CD4-positive, alpha-beta T cell (primary cell): ENCODE results near the gene MUC21. TPM values are rescaled to one million over a fixed set of nuclear protein-coding genes. Genes with fewer than 3 reads are reported as not detected.
"Not testable (repeated sequence)": the region's sequence is repeated elsewhere in the genome, so short reads cannot be mapped to it uniquely, and the experiment has no call there.

Experiments used
- ATAC-seq: fragments of 200-7000 bp; cut with Tn5 transposase; one replicate; pipeline ENCODE4 v1.10.0; 2022; ENCODE audit warnings: mild to moderate bottlenecking; ENCODE audit not compliant: poor library complexity
- CTCF ChIA-PET: fragments of 350-600 bp; sonication (Branson Sonifier 250); formaldehyde crosslinking; loops from one replicate; lab custom pipeline; 2021; ENCODE audit warnings: antibody characterized with exemption, inconsistent platforms; lab: Charles Lee
- POLR2A ChIA-PET: fragments of 350-600 bp; sonication (Branson Sonifier 250); formaldehyde crosslinking; loops from one replicate; lab custom pipeline; 2021; ENCODE audit warnings: antibody characterized with exemption, inconsistent platforms; lab: Charles Lee
- DNase-seq, 14 experiments: peaks; one replicate each; pipeline ENCODE4 v3.0.0-alpha.2; 2013 to 2020; ENCODE audit warnings: mixed read lengths in 2 of 14
- H3K27ac ChIP-seq, 2 donors: one replicate each; pipeline versions ENCODE4 v1.5.1 to v1.7.0; 2013; ENCODE audit warnings: low read length in 2 of 2, low read depth in 1 of 2, mild to moderate bottlenecking in 1 of 2
- H3K27me3 ChIP-seq, 2 experiments: 1 replicate in 1 of 2; 2 replicates in 1 of 2; pipeline versions ENCODE4 v1.6.1 to v1.7.0; 2013; ENCODE audit warnings: low read length in 2 of 2, control low read depth in 1 of 2, mild to moderate bottlenecking in 1 of 2, moderate library complexity in 1 of 2; ENCODE audit not compliant: insufficient read depth in 2 of 2, control insufficient read depth in 1 of 2
- H3K36me3 ChIP-seq: one replicate; pipeline ENCODE4 v1.6.1; 2013; ENCODE audit warnings: low read length, control low read depth; ENCODE audit not compliant: insufficient read depth
- H3K4me1 ChIP-seq: one replicate; pipeline ENCODE4 v1.6.1; 2013; ENCODE audit warnings: low read length, control low read depth; ENCODE audit not compliant: insufficient read depth
- H3K4me3 ChIP-seq: one replicate; pipeline ENCODE4 v1.5.1; 2013; ENCODE audit warnings: mild to moderate bottlenecking, low read length, moderate library complexity
- H3K9me3 ChIP-seq, 2 experiments: 1 replicate in 1 of 2; 2 replicates in 1 of 2; pipeline versions ENCODE4 v1.6.1 to v1.7.0; 2013; ENCODE audit warnings: low read length in 2 of 2, mild to moderate bottlenecking in 2 of 2, control low read depth in 1 of 2, moderate library complexity in 1 of 2; ENCODE audit not compliant: control insufficient read depth in 1 of 2, insufficient read depth in 1 of 2
- H3K27ac Mint-ChIP-seq: one replicate; pipeline ENCODE4 v1.8.0; 2020; ENCODE audit warnings: mixed read lengths
- H3K27me3 Mint-ChIP-seq: one replicate; pipeline ENCODE4 v1.8.0; 2021; ENCODE audit warnings: mixed read lengths
- H3K36me3 Mint-ChIP-seq: one replicate; pipeline ENCODE4 v1.8.0; 2021; ENCODE audit warnings: low read depth, mixed read lengths
- H3K4me1 Mint-ChIP-seq: one replicate; pipeline ENCODE4 v1.8.0; 2021; ENCODE audit warnings: low read depth, mixed read lengths
- H3K4me3 Mint-ChIP-seq: one replicate; pipeline ENCODE4 v1.8.0; 2020; ENCODE audit warnings: mild to moderate bottlenecking, mixed read lengths
- H3K9me3 Mint-ChIP-seq: one replicate; pipeline ENCODE4 v1.8.0; 2020; ENCODE audit warnings: mixed read lengths
- intact Hi-C, 2 experiments: fragments of 100-400 bp; cut with DNase I in 1 of 2; cut with micrococcal nuclease in 1 of 2; formaldehyde crosslinking; loops; one replicate each; pipeline versions ENCODE4 v1.15.1 to v1.9.0; 2023 to 2025; cut with DNase I, micrococcal nuclease
- total RNA-seq, 174 experiments: library from RNA in 2 of 174; stranded (reverse) in 2 of 174; gene quantifications; one replicate each; pipeline ENCODE4 v1.2.3 and lab custom pipeline; 2021 to 2026
- TF ChIP-seq, protein P1 (sequence below): fragments of 200-600 bp; IDR thresholded peaks from one replicate; pipeline ENCODE4 v1.8.0; 2022; ENCODE audit warnings: antibody characterized with exemption, mild to moderate bottlenecking

MUC21 gene
- total RNA-seq, 2 experiments from 2014 or later, result not detected

DNA sequence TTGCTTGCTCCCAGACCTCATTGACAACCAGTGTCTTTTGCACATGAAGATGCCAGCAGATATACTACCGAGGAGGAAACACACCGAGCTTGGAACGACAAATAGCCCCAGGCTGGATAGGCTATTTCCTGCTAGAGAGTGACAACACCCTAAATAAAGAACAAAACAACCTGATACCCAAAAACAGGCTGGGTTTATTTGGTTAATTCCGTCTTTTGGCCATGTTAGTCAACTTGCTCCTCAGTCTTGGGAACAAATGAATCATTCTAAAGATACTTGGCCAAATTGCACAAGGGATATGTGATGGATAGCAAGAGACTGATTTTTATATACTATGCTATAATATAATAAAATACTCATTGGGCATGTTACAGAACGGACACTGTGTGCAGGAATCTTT is 15.3 kb downstream of the MUC21 start:
- POLR2A ChIA-PET, result no interaction called here
- no peaks in the 10 kb centered on the region for H3K36me3 ChIP-seq
- no peak for ATAC-seq
- Mint-ChIP-seq H3K4me1 (no peaks in the 10 kb centered on the region), H3K4me3 (no peak overlapping the region), H3K9me3 (no peaks in the 10 kb centered on the region), H3K27me3 (no peaks in the 10 kb centered on the region), H3K27ac (no peak overlapping the region), H3K36me3 (no peaks in the 10 kb centered on the region)
- TF ChIP-seq, protein P1, sequence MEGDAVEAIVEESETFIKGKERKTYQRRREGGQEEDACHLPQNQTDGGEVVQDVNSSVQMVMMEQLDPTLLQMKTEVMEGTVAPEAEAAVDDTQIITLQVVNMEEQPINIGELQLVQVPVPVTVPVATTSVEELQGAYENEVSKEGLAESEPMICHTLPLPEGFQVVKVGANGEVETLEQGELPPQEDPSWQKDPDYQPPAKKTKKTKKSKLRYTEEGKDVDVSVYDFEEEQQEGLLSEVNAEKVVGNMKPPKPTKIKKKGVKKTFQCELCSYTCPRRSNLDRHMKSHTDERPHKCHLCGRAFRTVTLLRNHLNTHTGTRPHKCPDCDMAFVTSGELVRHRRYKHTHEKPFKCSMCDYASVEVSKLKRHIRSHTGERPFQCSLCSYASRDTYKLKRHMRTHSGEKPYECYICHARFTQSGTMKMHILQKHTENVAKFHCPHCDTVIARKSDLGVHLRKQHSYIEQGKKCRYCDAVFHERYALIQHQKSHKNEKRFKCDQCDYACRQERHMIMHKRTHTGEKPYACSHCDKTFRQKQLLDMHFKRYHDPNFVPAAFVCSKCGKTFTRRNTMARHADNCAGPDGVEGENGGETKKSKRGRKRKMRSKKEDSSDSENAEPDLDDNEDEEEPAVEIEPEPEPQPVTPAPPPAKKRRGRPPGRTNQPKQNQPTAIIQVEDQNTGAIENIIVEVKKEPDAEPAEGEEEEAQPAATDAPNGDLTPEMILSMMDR, result no peak
- H3K27ac ChIP-seq, result no peak overlapping the region
- H3K4me1 ChIP-seq, result no peaks in the 10 kb centered on the region
- DNase-seq, result no peak
- no peak overlapping the region for H3K4me3 ChIP-seq
- no peaks in the 10 kb centered on the region for H3K27me3 ChIP-seq
- intact Hi-C loops, result no loop called here
- CTCF ChIA-PET, result no interaction called here
- H3K9me3 ChIP-seq, result no peaks in the 10 kb centered on the region

DNA sequence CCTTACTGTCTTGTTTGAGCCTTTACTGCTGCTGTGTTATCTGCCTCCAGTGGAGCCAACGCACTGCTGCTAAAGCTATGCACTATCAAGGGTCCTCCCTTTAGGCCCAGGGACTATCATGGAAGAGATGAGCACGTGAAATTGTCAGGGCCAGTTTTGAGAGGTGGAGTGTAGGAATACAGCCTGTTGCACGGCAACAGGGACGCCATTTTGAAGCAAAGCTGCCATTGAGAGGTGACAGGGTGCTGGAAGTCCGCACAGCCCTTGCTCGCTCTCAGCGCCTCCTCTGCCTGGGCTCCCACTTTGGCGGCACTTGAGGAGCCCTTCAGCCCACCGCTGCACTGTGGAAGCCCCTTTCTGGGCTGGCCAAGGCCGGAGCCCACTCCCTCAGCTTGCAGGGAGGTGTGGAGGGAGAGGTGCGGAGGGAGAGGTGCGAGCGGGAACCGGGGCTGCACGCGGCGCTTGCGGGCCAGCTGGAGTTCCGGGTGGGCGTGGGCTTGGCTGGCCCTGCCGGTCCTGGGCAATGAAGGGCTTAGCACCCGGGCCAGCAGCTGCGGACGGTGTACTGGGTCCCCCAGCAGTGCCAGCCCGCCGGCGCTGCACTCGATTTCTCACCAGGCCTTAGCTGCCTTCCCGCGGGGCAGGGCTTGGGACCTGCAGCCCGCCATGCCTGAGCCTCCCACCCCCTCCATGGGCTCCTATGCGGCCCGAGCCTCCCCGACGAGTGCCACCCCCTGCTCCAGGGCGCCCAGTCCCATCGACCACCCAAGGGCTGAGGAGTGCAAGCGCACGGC is 16.7 kb downstream of the MUC21 start:
- intact Hi-C loops, POLR2A ChIA-PET, H3K9me3 Mint-ChIP-seq, H3K27me3 Mint-ChIP-seq, H3K27me3 ChIP-seq, H3K9me3 ChIP-seq, H3K27ac Mint-ChIP-seq, H3K4me1 ChIP-seq, H3K36me3 Mint-ChIP-seq, DNase-seq, H3K4me3 Mint-ChIP-seq, H3K36me3 ChIP-seq, H3K4me3 ChIP-seq, H3K4me1 Mint-ChIP-seq, H3K27ac ChIP-seq, ATAC-seq: not testable (repeated sequence)
- CTCF ChIA-PET, result interaction anchor here (1.3 kb wide), 1 partner anchor 21 kb away, joined by 3 read pairs; no protein-coding TSS in a partner anchor

DNA sequence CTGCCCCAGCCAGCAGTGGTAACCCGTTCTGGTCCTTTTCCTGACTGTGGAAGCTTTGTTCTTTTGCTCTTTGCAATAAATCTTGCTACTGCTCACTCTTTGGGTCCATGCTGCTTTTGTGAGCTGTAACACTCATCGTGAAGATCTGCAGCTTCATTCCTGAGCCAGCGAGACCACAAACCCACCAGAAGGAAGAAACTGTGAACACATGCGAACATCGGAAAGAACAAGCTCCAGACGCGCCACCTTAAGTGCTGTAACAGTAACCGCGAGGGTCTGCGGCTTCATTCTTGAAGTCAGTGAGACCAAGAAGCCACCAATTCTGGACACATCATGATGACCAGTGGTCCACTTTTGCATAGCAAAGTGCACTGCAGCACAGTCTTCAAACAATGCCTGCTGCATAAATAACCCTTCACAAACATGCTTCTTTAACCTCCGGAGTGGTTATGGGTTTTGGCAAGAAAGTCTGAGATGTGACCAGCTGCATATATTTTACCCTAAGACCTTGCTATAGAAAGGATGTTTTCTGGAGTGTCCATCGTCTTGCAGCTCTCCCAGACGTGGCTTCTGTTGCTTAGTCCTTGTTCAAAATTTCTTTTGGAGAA is 17.9 kb downstream of the MUC21 start:
- Mint-ChIP-seq H3K9me3 (no peaks in the 10 kb centered on the region), H3K36me3 (no peaks in the 10 kb centered on the region), H3K27ac (no peak overlapping the region), H3K4me3 (no peak overlapping the region), H3K4me1 (no peaks in the 10 kb centered on the region), H3K27me3 (peaks cover 13% of the 10 kb centered on the region)
- ChIA-PET CTCF (no interaction called here), POLR2A (no interaction called here)
- DNase-seq, result no peak
- Histone ChIP-seq H3K27ac (no peak overlapping the region), H3K4me3 (no peak overlapping the region), H3K27me3 (no peaks in the 10 kb centered on the region), H3K36me3 (no peaks in the 10 kb centered on the region), H3K4me1 (no peaks in the 10 kb centered on the region), H3K9me3 (no peaks in the 10 kb centered on the region)
- no peak for ATAC-seq
- intact Hi-C loops, result no loop called here
- TF ChIP-seq, protein P1, result no peak
